Type B pancreatic cell (in vitro differentiated cells): ENCODE results near the gene AUP1. TPM values are rescaled to one million over a fixed set of nuclear protein-coding genes. Genes with fewer than 3 reads are reported as not detected.

Experiments used
- DNase-seq: peaks from one replicate; pipeline ENCODE4 v3.0.0; 2021; ENCODE audit warnings: mixed read lengths; ENCODE audit not compliant: unreplicated experiment; ENCODE audit errors: extremely low spot score
- H3K27ac Mint-ChIP-seq: 2 replicates; pipeline ENCODE4 v1.8.0; 2021; ENCODE audit warnings: mild to moderate bottlenecking, mixed read lengths
- H3K27me3 Mint-ChIP-seq: 2 replicates; pipeline ENCODE4 v1.8.0; 2021; ENCODE audit warnings: mixed read lengths
- H3K36me3 Mint-ChIP-seq: 2 replicates; pipeline ENCODE4 v1.8.0; 2021; ENCODE audit warnings: mixed read lengths
- H3K4me1 Mint-ChIP-seq: one replicate; pipeline ENCODE4 v1.8.0; 2021; ENCODE audit warnings: mixed read lengths; ENCODE audit not compliant: unreplicated experiment
- H3K4me3 Mint-ChIP-seq: 2 replicates; pipeline ENCODE4 v1.8.0; 2021; ENCODE audit warnings: mild to moderate bottlenecking, mixed read lengths
- H3K9me3 Mint-ChIP-seq: 2 replicates; pipeline ENCODE4 v1.8.0; 2021; ENCODE audit warnings: mixed read lengths
- CTCF ChIP-seq: fragments of 200-600 bp; sonication (generic); conservative IDR thresholded peaks from 2 replicates; pipeline ENCODE4 v1.5.0; 2021; ENCODE audit warnings: antibody characterized with exemption, mild to moderate bottlenecking
- total RNA-seq: library from RNA; stranded (reverse); gene quantifications from 2 replicates; pipeline ENCODE4 v1.2.1, GENCODE V29; 2021; ENCODE audit warnings: low replicate concordance

The AUP1 gene
- total RNA-seq, 1 donor from 2014 or later = 122 TPM

DNA sequence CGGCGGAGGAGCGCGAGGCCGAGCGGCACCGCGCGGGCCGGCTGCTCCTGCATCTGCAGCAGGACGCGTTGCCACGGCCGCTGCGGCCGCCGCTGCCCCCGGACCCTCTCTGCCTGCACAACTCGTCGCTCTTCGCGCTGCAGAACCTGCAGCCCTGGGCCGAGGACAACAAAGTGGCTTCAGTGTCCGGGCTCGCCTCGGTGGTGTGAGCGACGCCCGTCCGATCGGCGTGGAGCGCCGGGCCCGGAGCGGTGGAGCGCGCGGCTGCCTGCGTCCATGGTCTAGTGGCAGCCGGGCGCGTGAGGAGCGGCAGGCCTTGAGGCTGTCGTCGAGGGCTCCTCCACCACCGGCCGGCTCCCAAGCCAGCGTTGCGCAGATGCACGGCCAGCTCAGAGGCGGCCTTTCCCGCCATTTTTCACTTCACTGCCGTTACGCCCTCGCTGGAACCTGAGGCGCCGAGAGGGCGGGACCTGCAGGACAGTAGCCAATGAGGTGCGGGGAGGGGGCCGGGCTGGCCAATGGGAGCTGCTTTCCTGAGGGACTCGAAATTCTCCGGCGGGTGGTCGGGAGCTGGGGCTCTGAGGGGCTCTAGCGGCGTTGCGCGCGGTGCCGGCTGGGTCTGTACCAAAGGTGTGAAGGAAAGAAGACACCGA is 13.4 kb downstream of the AUP1 start:
- H3K36me3 Mint-ChIP-seq = peaks cover 3% of the 10 kb centered on the region
- H3K27ac Mint-ChIP-seq = no peak overlapping the region
- H3K4me1 Mint-ChIP-seq = no peaks in the 10 kb centered on the region
- TF ChIP-seq CTCF = no peak
- peaks cover 91% of the 10 kb centered on the region for H3K27me3 Mint-ChIP-seq
- H3K9me3 Mint-ChIP-seq = no peaks in the 10 kb centered on the region
- DNase-seq = no peak
- H3K4me3 Mint-ChIP-seq = no peak overlapping the region

DNA sequence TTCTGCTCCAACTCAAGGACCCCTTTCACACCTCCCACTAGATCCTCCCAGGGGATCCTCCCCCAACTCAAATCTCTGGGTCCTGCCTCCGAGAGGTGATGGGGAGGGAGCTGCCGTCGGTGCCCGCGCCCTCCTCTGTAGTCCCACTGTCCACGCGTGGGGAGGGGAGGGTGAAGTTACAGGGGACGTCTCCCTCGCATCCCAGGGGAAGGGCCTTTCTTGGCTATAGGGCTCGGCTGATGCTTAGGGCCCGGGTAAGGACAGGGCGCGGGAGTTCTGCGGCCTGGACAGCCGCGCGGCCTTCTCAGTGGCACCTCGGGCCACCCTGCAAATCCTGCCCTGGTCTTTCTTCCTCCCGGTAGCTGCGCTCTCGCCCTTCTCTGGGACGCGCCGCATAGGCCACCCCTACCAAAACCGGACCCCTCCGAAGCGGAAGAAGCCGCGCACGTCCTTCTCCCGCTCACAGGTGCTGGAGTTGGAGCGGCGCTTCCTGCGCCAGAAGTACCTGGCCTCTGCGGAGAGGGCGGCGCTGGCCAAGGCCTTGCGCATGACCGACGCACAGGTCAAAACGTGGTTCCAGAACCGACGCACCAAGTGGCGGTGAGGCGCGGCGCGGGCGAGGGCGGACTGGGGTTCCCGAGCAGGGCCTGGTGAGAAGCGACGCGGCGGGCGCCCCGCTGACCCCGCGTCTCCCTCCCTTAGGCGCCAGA is 14.1 kb downstream of the AUP1 start:
- no peak for DNase-seq
- no peak for TF ChIP-seq CTCF
- H3K36me3 Mint-ChIP-seq = peaks cover 3% of the 10 kb centered on the region
- no peaks in the 10 kb centered on the region for H3K4me1 Mint-ChIP-seq
- H3K4me3 Mint-ChIP-seq = peak overlapping the region; percentile 55
- H3K27me3 Mint-ChIP-seq = peaks cover 90% of the 10 kb centered on the region
- H3K9me3 Mint-ChIP-seq = no peaks in the 10 kb centered on the region
- no peak overlapping the region for H3K27ac Mint-ChIP-seq

GRCh38 chr2:74514368-74515270 is 14.9 kb downstream of the AUP1 start, which contains the start of gene TLX2:
Gene TLX2, plus strand, starts transcription at chr2:74514450. Its CDS starts 357 bp downstream, at chr2:74514807.
- Mint-ChIP-seq H3K9me3 (no peaks in the 10 kb centered on the region), H3K27ac (no peak within 1 kb of the TSS), H3K4me3 (peak within 1 kb of the TSS; percentile 55), H3K4me1 (no peaks in the 10 kb centered on the region), H3K36me3 (peaks cover 3% of the 10 kb centered on the region), H3K27me3 (peaks cover 90% of the 10 kb centered on the region)
- TF ChIP-seq CTCF = no peak
- DNase-seq = no peak

DNA sequence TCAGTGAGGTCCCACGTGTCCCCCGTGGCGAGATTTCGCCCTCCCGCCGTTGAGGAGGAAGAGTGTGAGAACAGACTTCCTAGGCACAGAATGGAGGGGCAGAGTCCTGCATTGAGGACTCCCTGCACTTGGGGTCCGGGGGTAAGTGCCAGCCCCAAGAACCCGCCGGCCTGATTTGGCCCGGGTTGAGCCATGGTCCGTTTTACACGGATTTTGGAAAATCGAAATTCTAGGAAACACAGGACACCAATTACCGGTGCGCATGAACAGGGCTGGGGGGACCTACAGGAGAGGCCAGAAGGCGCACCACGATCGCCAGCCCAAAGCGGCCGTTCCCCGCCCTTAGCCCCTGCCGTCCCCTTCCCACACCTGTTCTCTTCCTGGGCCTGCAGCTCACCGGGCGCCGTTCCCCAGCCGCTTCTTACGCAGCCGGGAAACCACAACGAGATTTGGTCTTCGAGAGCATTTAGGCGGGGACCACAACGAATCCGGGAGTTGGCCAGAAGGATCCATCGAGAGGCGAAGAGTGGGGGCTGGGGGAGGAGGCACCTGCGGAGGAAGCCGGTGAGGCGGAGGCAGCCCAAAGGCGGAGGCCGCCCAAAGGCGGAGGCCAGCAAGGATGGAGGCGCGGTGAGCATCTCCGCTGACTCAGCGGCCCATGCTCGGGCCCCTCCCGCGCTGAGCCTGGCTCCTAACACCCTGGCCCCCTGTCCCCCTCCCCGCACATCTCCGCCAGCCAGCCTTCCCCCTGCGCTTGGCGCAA is 15.7 kb downstream of the AUP1 start:
- DNase-seq = no peak
- H3K9me3 Mint-ChIP-seq = no peaks in the 10 kb centered on the region
- peaks cover 85% of the 10 kb centered on the region for H3K27me3 Mint-ChIP-seq
- no peak for TF ChIP-seq CTCF
- H3K4me1 Mint-ChIP-seq = peaks cover 1% of the 10 kb centered on the region
- peaks cover 3% of the 10 kb centered on the region for H3K36me3 Mint-ChIP-seq
- no peak overlapping the region for H3K27ac Mint-ChIP-seq
- H3K4me3 Mint-ChIP-seq = peak overlapping the region; percentile 34
